IMR-90 (cell line): Measurements from ENCODE around the gene USP12. TPM values are rescaled to one million over a fixed set of nuclear protein-coding genes. Genes with fewer than 3 reads are reported as not detected.

Source experiments
- ATAC-seq: fragments of 200-7000 bp; cut with Tn5 transposase; 2 replicates; pipeline ENCODE4 v1.9.1; 2020; ENCODE audit warnings: low read depth, mild to moderate bottlenecking, moderate library complexity
- BruUV-seq: library from RNA; stranded (reverse); fragments of 400-500 nt; replicated peaks from 2 replicates; lab custom pipeline; 2021; lab: Mats Ljungman, UMichigan
- CTCF ChIA-PET: fragments of 300-600 bp; formaldehyde crosslinking; extraction: SDS; loops from one replicate; lab custom pipeline; 2021; ENCODE audit warnings: antibody characterized with exemption; lab: Yijun Ruan, JAX
- POLR2A ChIA-PET: fragments of 300-600 bp; sonication (Branson Sonifier 250); formaldehyde crosslinking; loops from one replicate; lab custom pipeline; 2022; ENCODE audit warnings: antibody characterized with exemption; ENCODE audit not compliant: unreplicated experiment; lab: Charles Lee
- DNase-seq: peaks from one replicate; pipeline ENCODE4 v3.0.0; 2013
- H2AFZ ChIP-seq: replicated peaks from 2 replicates; pipeline ENCODE3; 2013; ENCODE audit warnings: low read length, mild to moderate bottlenecking; ENCODE audit not compliant: poor library complexity
- H2AK5ac ChIP-seq: 2 replicates; pipeline ENCODE4 v1.6.1; 2013; ENCODE audit warnings: low read depth, low read length, inconsistent platforms
- H2AK9ac ChIP-seq: replicated peaks from 2 replicates; pipeline ENCODE3; 2013; ENCODE audit warnings: mild to moderate bottlenecking, low read depth, low read length, moderate library complexity; ENCODE audit not compliant: poor library complexity
- H2BK120ac ChIP-seq: 2 replicates; pipeline ENCODE4 v1.6.1; 2013; ENCODE audit warnings: low read depth, low read length, inconsistent platforms
- H2BK15ac ChIP-seq: 3 replicates; pipeline ENCODE4 v1.6.1; 2013; ENCODE audit warnings: low read depth, low read length, inconsistent platforms
- H2BK20ac ChIP-seq: 2 replicates; pipeline ENCODE4 v1.6.1; 2013; ENCODE audit warnings: low read depth, mild to moderate bottlenecking, inconsistent platforms, low read length, moderate library complexity
- H2BK5ac ChIP-seq: 2 replicates; pipeline ENCODE4 v1.6.1; 2013; ENCODE audit warnings: mild to moderate bottlenecking, low read depth, low read length, inconsistent platforms; ENCODE audit not compliant: poor library complexity, severe bottlenecking
- H3K14ac ChIP-seq: replicated peaks from 2 replicates; pipeline ENCODE4 v1.6.1; 2013; ENCODE audit warnings: low read depth, low read length, inconsistent platforms
- H3K18ac ChIP-seq: 2 replicates; pipeline ENCODE4 v1.6.1; 2013; ENCODE audit warnings: low read depth, low read length, control low read depth
- H3K23ac ChIP-seq: 2 replicates; pipeline ENCODE4 v1.6.1; 2013; ENCODE audit warnings: low read depth, low read length, inconsistent platforms
- H3K27ac ChIP-seq: 2 replicates; pipeline ENCODE4 v1.5.1; 2013; ENCODE audit warnings: mild to moderate bottlenecking, control low read depth, low read length; ENCODE audit not compliant: insufficient read depth
- H3K27me3 ChIP-seq: 2 replicates; pipeline ENCODE4 v1.6.1; 2013; ENCODE audit warnings: low read length; ENCODE audit not compliant: control insufficient read depth, insufficient read depth
- H3K36me3 ChIP-seq: 2 replicates; pipeline ENCODE4 v1.6.1; 2013; ENCODE audit warnings: low read length, mixed read lengths; ENCODE audit not compliant: control insufficient read depth, insufficient read depth
- H3K4ac ChIP-seq: 2 replicates; pipeline ENCODE4 v1.6.1; 2013; ENCODE audit warnings: low read depth, low read length, inconsistent platforms
- H3K4me1 ChIP-seq: 2 replicates; pipeline ENCODE4 v1.6.1; 2013; ENCODE audit warnings: low read length, mixed read lengths; ENCODE audit not compliant: control insufficient read depth, insufficient read depth
- H3K4me2 ChIP-seq: 2 replicates; pipeline ENCODE4 v1.6.1; 2013; ENCODE audit warnings: low read depth, mild to moderate bottlenecking, control low read depth, low read length, moderate library complexity
- H3K4me3 ChIP-seq: 2 replicates; pipeline ENCODE4 v1.5.1; 2013; ENCODE audit warnings: low read depth, mild to moderate bottlenecking, control low read depth, low read length, moderate library complexity; ENCODE audit not compliant: insufficient read depth
- H3K56ac ChIP-seq: 2 replicates; pipeline ENCODE4 v1.6.1; 2013; ENCODE audit warnings: low read length, inconsistent platforms; ENCODE audit not compliant: insufficient read depth; ENCODE audit errors: extremely low read depth
- H3K79me1 ChIP-seq, 2 experiments: 2 replicates each; pipeline ENCODE4 v1.6.1; 2013; ENCODE audit warnings: low read length in 2 of 2, inconsistent platforms in 1 of 2, low read depth in 1 of 2
- H3K9ac ChIP-seq: 2 replicates; pipeline ENCODE4 v1.6.1; 2013; ENCODE audit warnings: low read depth, low read length, control low read depth
- H3K9me1 ChIP-seq: 2 replicates; pipeline ENCODE4 v1.6.1; 2013; ENCODE audit warnings: low read length, inconsistent platforms; ENCODE audit not compliant: insufficient read depth
- H3K9me3 ChIP-seq: 2 replicates; pipeline ENCODE4 v1.6.1; 2013; ENCODE audit warnings: low read length; ENCODE audit not compliant: control insufficient read depth, insufficient read depth
- H4K20me1 ChIP-seq: 2 replicates; pipeline ENCODE4 v1.6.1; 2013; ENCODE audit warnings: low read length, inconsistent platforms; ENCODE audit not compliant: insufficient read depth
- H4K5ac ChIP-seq: 2 replicates; pipeline ENCODE4 v1.6.1; 2013; ENCODE audit warnings: mild to moderate bottlenecking, low read depth, low read length, control low read depth
- H4K8ac ChIP-seq, 2 experiments: 2 replicates each; pipeline ENCODE4 v1.6.1; 2013; ENCODE audit warnings: low read depth in 2 of 2, low read length in 2 of 2, control low read depth in 1 of 2, inconsistent platforms in 1 of 2
- H4K91ac ChIP-seq: 2 replicates; pipeline ENCODE4 v1.6.1; 2013; ENCODE audit warnings: low read depth, low read length, inconsistent platforms; ENCODE audit not compliant: insufficient read depth
- BHLHE40 ChIP-seq: fragments of 150-350 bp; IDR thresholded peaks from 2 replicates; pipeline ENCODE4 v1.6.1; 2016; ENCODE audit warnings: mild to moderate bottlenecking, low read depth, low read length
- CEBPB ChIP-seq: IDR thresholded peaks from 2 replicates; pipeline ENCODE4 v1.6.1; 2012; ENCODE audit warnings: low read depth, low read length, improper control_type of control experiment
- FOS ChIP-seq: fragments of 150-350 bp; IDR thresholded peaks from 2 replicates; pipeline ENCODE4 v1.6.1; 2016; ENCODE audit warnings: low read depth, low read length
- MAFK ChIP-seq: IDR thresholded peaks from 2 replicates; pipeline ENCODE4 v1.6.1; 2012; ENCODE audit warnings: low read depth, low read length, improper control_type of control experiment
- MAZ ChIP-seq: IDR thresholded peaks from 2 replicates; pipeline ENCODE4 v1.6.1; 2012; ENCODE audit warnings: low read depth, mild to moderate bottlenecking, low read length, improper control_type of control experiment, moderate library complexity, borderline replicate concordance
- RAD21 ChIP-seq: IDR thresholded peaks from 2 replicates; pipeline ENCODE4 v1.6.1; 2012; ENCODE audit warnings: low read length, improper control_type of control experiment
- RCOR1 ChIP-seq: IDR thresholded peaks from 2 replicates; pipeline ENCODE4 v1.6.1; 2012; ENCODE audit warnings: mild to moderate bottlenecking, low read length, improper control_type of control experiment; ENCODE audit not compliant: insufficient replicate concordance
- RFX5 ChIP-seq: IDR thresholded peaks from 2 replicates; pipeline ENCODE4 v1.8.0; 2012; ENCODE audit warnings: low read depth, mild to moderate bottlenecking, low read length, moderate library complexity
- WGBS, 2 experiments: methylation state at CpG; one replicate each; pipeline versions ENCODE4 v1.1.5 to v1.1.7; 2013; ENCODE audit warnings: missing lambda C conversion rate in 2 of 2; ENCODE audit not compliant: insufficient read length in 1 of 2; ENCODE audit errors: extremely low coverage in 2 of 2; 5-methylcytosine and 5-hydroxymethylcytosine counted together
- dilution Hi-C: fragments of 300-500 bp; cut with HindIII; formaldehyde crosslinking; loops from one replicate; pipeline ENCODE4 v1.14.3; 2018; ENCODE audit warnings: low sequenced_read_pairs; ENCODE audit not compliant: unreplicated experiment
- in situ Hi-C: fragments of 300-500 bp; cut with MboI; formaldehyde crosslinking; loops from 3 replicates; pipeline ENCODE4 v1.14.3; 2019; ENCODE audit warnings: low sequenced_read_pairs, inconsistent platforms, mixed read lengths
- intact Hi-C: fragments of 100-400 bp; cut with micrococcal nuclease; formaldehyde crosslinking; loops from 2 replicates; pipeline ENCODE4 v1.10.0; 2022
- polyA plus RNA-seq, 3 experiments: library from polyadenylated mRNA; depleted of rRNA; stranded (reverse); fragments of >200 nt; gene quantifications; 2 replicates each; pipeline ENCODE4 v1.2.3, GENCODE V29; 2012; ENCODE audit warnings: low replicate concordance in 1 of 3
- total RNA-seq: library from RNA; depleted of rRNA; stranded (reverse); fragments of >200 nt; gene quantifications from 2 replicates; pipeline ENCODE4 v1.2.3, GENCODE V29; 2012
- TF ChIP-seq, protein P1 (sequence below): fragments of 150-350 bp; IDR thresholded peaks from 2 replicates; pipeline ENCODE4 v1.6.1; 2017; ENCODE audit warnings: mild to moderate bottlenecking, antibody characterized with exemption, low read length, low read depth

The USP12 gene
- total and polyA plus RNA-seq, 2 of the 4 experiments (the other 2 are of a cell fraction): 11.8 to 16.5 TPM

GRCh38 chr13:27201661-27202060 is 30.1 kb upstream of the USP12 start:
- no peak overlapping the region for H2BK5ac ChIP-seq
- in situ Hi-C loops: no loop called here
- H2AK5ac ChIP-seq: no peak overlapping the region
- TF ChIP-seq RFX5: no peak
- no peak for TF ChIP-seq FOS
- no peak for TF ChIP-seq MAZ
- TF ChIP-seq, protein P1, sequence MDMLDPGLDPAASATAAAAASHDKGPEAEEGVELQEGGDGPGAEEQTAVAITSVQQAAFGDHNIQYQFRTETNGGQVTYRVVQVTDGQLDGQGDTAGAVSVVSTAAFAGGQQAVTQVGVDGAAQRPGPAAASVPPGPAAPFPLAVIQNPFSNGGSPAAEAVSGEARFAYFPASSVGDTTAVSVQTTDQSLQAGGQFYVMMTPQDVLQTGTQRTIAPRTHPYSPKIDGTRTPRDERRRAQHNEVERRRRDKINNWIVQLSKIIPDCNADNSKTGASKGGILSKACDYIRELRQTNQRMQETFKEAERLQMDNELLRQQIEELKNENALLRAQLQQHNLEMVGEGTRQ: no peak
- TF ChIP-seq MAFK: no peak
- no peak for TF ChIP-seq RAD21
- TF ChIP-seq BHLHE40: no peak
- no peak for TF ChIP-seq RCOR1
- no peak for TF ChIP-seq CEBPB
- H3K79me1 ChIP-seq: no peaks in the 10 kb centered on the region
- no peak overlapping the region for H4K5ac ChIP-seq
- no peak overlapping the region for H2AK9ac ChIP-seq
- intact Hi-C loops: no loop called here
- peak; percentile 16 for DNase-seq
- no peaks in the 10 kb centered on the region for H3K27me3 ChIP-seq
- no peaks in the 10 kb centered on the region for H3K9me3 ChIP-seq
- no peak for ATAC-seq
- H3K14ac ChIP-seq: no peak overlapping the region
- H3K4me1 ChIP-seq: no peaks in the 10 kb centered on the region
- H2AFZ ChIP-seq: no peak overlapping the region
- no peak overlapping the region for H3K27ac ChIP-seq
- H3K23ac ChIP-seq: 0 out of 2 replicates have a peak overlapping the region, but pooled peaks have one; percentile 4
- no peak overlapping the region for H2BK120ac ChIP-seq
- H4K91ac ChIP-seq: no peak overlapping the region
- ChIA-PET CTCF (no interaction called here), POLR2A (no interaction called here)
- no peak overlapping the region for H3K4me2 ChIP-seq
- no peak overlapping the region for H3K4me3 ChIP-seq
- no peak overlapping the region for H3K9ac ChIP-seq
- H4K20me1 ChIP-seq: no peaks in the 10 kb centered on the region
- H3K18ac ChIP-seq: no peak overlapping the region
- H2BK15ac ChIP-seq: no peak overlapping the region
- no peak overlapping the region for H4K8ac ChIP-seq
- H2BK20ac ChIP-seq: no peak overlapping the region; the same call in 1 of the 2 replicates
- H3K9me1 ChIP-seq: no peaks in the 10 kb centered on the region
- H3K36me3 ChIP-seq: no peaks in the 10 kb centered on the region
- WGBS, 2 experiments: no CpG with 5 or more reads among the region's 1 CpG
- H3K56ac ChIP-seq: no peak overlapping the region
- no TSS peak for BruUV-seq
- peak overlapping the region; percentile 24; the same call in 1 of the 2 replicates for H3K4ac ChIP-seq
- dilution Hi-C loops: no loop called here
